ENCODE results near the gene PDE8B.

GRCh38 chr5:77208507-77209163 is 1.8 kb upstream of the PDE8B start:
- no peak for TF ChIP-seq POLR2A (IDR thresholded peaks at IDR 0.05)
- TF ChIP-seq CTCF (IDR thresholded peaks at IDR 0.05), result no peak
